Vagina (tissue), 2 donors: ENCODE measurements around the gene PTPN4.
"Not testable (repeated sequence)": the region's sequence is repeated elsewhere in the genome, so short reads cannot be mapped to it uniquely, and the experiment has no call there.

Source experiments
- CTCF ChIP-seq, 3 experiments: fragments of 450-650 bp in 2 of 3; fragments of 200-600 bp in 1 of 3; sonication (generic) in 1 of 3; IDR thresholded peaks; one replicate each; pipeline ENCODE4 v1.5.1; 2017 to 2019; ENCODE audit warnings: antibody characterized with exemption in 3 of 3, mild to moderate bottlenecking in 2 of 3, moderate library complexity in 2 of 3
- POLR2A ChIP-seq, 2 donors: fragments of 450-650 bp; IDR thresholded peaks; one replicate each; pipeline ENCODE4 v1.6.1; 2017; ENCODE audit warnings: antibody characterized with exemption in 2 of 2, mild to moderate bottlenecking in 2 of 2, moderate library complexity in 2 of 2

GRCh38 chr2:119996896-119997891, 237.5 kb downstream of the PTPN4 start:
- not testable (repeated sequence) for TF ChIP-seq CTCF, POLR2A (IDR thresholded peaks at IDR 0.05)
